ENCODE measurements around the gene ENO1.

GRCh38 chr1:8910331-8910730 lies 31.8 kb upstream of the ENO1 start:
- TF ChIP-seq POU2F2 (IDR thresholded peaks at IDR 0.05; ENCODE audit: low read depth, low read length) (no peak), TAF1 (IDR thresholded peaks at IDR 0.05; ENCODE audit: low read depth, low read length) (no peak), POLR2A (IDR thresholded peaks at IDR 0.05; ENCODE audit: low read depth, low read length) (no peak)
